ENCODE data around the gene SAMD4B. TPM values are rescaled to one million over a fixed set of nuclear protein-coding genes. Genes with fewer than 3 reads are reported as not detected.

Gene SAMD4B
- total and polyA plus RNA-seq, 9 of the 15 experiments (the other 6 are each of a cell fraction or from before 2014, with no cell fraction given), result 3.4 to 90.5 (median 38.0) TPM

DNA sequence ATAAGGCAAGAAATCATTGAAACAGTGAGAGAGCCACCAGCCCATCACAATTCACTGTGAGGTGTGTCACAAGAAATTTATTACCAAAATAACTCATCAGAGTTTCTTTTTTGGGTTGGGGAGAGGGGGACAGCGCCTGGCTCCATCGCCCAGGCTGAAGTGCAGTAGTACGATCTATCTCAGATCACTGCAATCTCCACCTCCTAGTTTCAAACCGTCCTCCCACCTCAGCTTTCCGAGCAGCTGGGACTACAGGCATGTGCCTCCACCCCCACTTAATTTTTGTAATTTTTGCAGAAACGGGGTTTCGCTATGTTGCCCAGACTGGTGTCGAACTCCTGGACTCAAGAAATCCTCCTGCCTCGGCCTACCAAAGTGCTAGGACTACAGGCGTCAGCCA lies 42.4 kb upstream of the SAMD4B start:
- Histone ChIP-seq H3K9me1 (ENCODE audit: control insufficient read depth, insufficient read depth, low read length) (no peaks in the 10 kb centered on the region), H3K27ac (ENCODE audit: extremely low read depth, low read depth, low read length) (no peak overlapping the region), H3K4me2 (ENCODE audit: insufficient read depth, low read length) (no peak overlapping the region), H3K79me2 (ENCODE audit: control insufficient read depth, insufficient read depth, low read length) (no peaks in the 10 kb centered on the region), H3K4me3 (no peak overlapping the region), H3K9ac (ENCODE audit: insufficient read depth in 1 of 2, low read depth in 2 of 2, low read length in 2 of 2) (no peak overlapping the region), H3K9me3 (replicated peaks; ENCODE audit: control insufficient read depth, insufficient read depth, low read depth, low read length) (no peaks in the 10 kb centered on the region), H4K20me1 (replicated peaks; ENCODE audit: control insufficient read depth, insufficient read depth, low read length) (no peaks in the 10 kb centered on the region), H3K27me3 (ENCODE audit: control insufficient read depth in 2 of 2, insufficient read depth in 2 of 2, low read length in 2 of 2) (peaks cover 4 to 10% of the 10 kb centered on the region in 2 experiments; a peak in 2 of 5 replicates), H2AFZ (ENCODE audit: low read depth, low read length) (no peak overlapping the region), H3K4me1 (replicated peaks in 1 of 2; ENCODE audit: control insufficient read depth in 2 of 2, insufficient read depth in 2 of 2, low read length in 2 of 2) (peaks cover 0 to 13% of the 10 kb centered on the region in 2 experiments; a peak in 3 of 5 replicates), H3K36me3 (ENCODE audit: control insufficient read depth, insufficient read depth, low read length) (no peaks in the 10 kb centered on the region)
- CTCF ChIA-PET (ENCODE audit: low intra/inter-chr PET ratio), result no interaction called here
- FAIRE-seq (peak; percentile 35), DNase-seq (ENCODE audit: extremely low read depth in 1 of 4, low spot score in 3 of 4) (no peak), ATAC-seq (no peak)
- POLR2A ChIA-PET, result interaction anchor here (0.6 to 1.7 kb wide), 2 partner anchors 9 to 25 kb away, joined by 3 to 6 read pairs; no protein-coding TSS in a partner anchor
- in situ Hi-C loops (cut with MboI), result no loop called here
- intact Hi-C loops (cut with micrococcal nuclease), result loop anchor here (10.0 kb wide), 1 partner anchor 45 kb away; no protein-coding TSS in a partner anchor
- WGBS (ENCODE audit: insufficient coverage, low coverage, missing lambda C conversion rate), result 51% methylated on average over 10 of the region's 10 CpGs
- no TSS peak for BruUV-seq (replicated peaks)
- no peak for TF ChIP-seq ZNF146 (CRISPR knock-in tag; IDR thresholded peaks at IDR 0.05; ENCODE audit: unreplicated experiment)
- TF ChIP-seq, protein P1, sequence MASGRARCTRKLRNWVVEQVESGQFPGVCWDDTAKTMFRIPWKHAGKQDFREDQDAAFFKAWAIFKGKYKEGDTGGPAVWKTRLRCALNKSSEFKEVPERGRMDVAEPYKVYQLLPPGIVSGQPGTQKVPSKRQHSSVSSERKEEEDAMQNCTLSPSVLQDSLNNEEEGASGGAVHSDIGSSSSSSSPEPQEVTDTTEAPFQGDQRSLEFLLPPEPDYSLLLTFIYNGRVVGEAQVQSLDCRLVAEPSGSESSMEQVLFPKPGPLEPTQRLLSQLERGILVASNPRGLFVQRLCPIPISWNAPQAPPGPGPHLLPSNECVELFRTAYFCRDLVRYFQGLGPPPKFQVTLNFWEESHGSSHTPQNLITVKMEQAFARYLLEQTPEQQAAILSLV (tag; IDR thresholded peaks at IDR 0.05), result no peak
- TF ChIP-seq, protein P2, sequence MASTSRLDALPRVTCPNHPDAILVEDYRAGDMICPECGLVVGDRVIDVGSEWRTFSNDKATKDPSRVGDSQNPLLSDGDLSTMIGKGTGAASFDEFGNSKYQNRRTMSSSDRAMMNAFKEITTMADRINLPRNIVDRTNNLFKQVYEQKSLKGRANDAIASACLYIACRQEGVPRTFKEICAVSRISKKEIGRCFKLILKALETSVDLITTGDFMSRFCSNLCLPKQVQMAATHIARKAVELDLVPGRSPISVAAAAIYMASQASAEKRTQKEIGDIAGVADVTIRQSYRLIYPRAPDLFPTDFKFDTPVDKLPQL (IDR thresholded peaks at IDR 0.05; ENCODE audit: extremely low read depth, insufficient read length), result no peak
- TF ChIP-seq SP2 (IDR thresholded peaks at IDR 0.05; ENCODE audit: extremely low read depth, low read depth, low read length, poor library complexity, severe bottlenecking), result no peak
- no peak for TF ChIP-seq FUS (optimal IDR thresholded peaks at IDR 0.05; ENCODE audit: low read depth, low read length)
- no peak for TF ChIP-seq ZFX (CRISPR knock-in tag; IDR thresholded peaks at IDR 0.05)
- TF ChIP-seq TAF15 (IDR thresholded peaks at IDR 0.05; ENCODE audit: low read depth, low read length), result no peak
- TF ChIP-seq TFAM (CRISPR knock-in tag; conservative IDR thresholded peaks at IDR 0.05), result no peak
- TF ChIP-seq FOXK2 (conservative IDR thresholded peaks at IDR 0.05 in 1 of 2, IDR thresholded peaks at IDR 0.05 in 1 of 2; ENCODE audit: low read depth in 2 of 2), result no peak
- no peak for TF ChIP-seq HDAC8 (tag; IDR thresholded peaks at IDR 0.05)
- TF ChIP-seq SOX6 (IDR thresholded peaks at IDR 0.05), result no peak

Data from K562 (cell line).